NCI-H1694 (cell line): ENCODE results near the gene OR6B2.
"Not testable (repeated sequence)": the region's sequence is repeated elsewhere in the genome, so short reads cannot be mapped to it uniquely, and the experiment has no call there.

ENCODE experiments used
- DNase-seq: peaks from one replicate; lab custom pipeline; 2025; lab: John Stamatoyannopoulos, UW

The OR6B2 gene

GRCh38 chr2:240030379-240031094, at the start of gene OR6B2:
OR6B2 (minus strand) TSS chr2:240030429; CDS start chr2:240030429, 0 bp downstream.
- no peak for DNase-seq

GRCh38 chr2:240078631-240079030, 48.4 kb upstream of the OR6B2 start:
- DNase-seq: no peak

GRCh38 chr2:240077442-240077841, 47.2 kb upstream of the OR6B2 start:
- no peak for DNase-seq

DNA sequence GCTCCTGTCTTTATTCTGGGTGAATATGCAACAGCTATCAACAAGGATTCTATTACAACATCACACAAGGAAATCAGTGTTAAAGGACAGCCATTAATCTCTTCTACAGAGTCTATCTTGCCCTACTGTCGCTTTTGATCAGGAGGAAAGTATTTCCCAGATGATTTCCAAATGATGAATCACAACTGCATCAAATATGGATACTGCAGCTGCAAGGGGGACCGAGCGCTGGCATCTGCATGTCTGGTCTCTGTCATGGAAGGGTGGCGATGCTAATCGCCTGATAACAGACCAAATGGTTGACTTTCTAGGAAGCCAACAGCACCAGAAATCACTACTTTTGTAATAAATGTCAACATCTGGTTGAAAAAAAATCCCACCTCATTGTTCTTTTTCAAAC, 44.3 kb upstream of the OR6B2 start:
- no peak for DNase-seq

GRCh38 chr2:240070907-240071306, 40.7 kb upstream of the OR6B2 start:
- DNase-seq: no peak

DNA sequence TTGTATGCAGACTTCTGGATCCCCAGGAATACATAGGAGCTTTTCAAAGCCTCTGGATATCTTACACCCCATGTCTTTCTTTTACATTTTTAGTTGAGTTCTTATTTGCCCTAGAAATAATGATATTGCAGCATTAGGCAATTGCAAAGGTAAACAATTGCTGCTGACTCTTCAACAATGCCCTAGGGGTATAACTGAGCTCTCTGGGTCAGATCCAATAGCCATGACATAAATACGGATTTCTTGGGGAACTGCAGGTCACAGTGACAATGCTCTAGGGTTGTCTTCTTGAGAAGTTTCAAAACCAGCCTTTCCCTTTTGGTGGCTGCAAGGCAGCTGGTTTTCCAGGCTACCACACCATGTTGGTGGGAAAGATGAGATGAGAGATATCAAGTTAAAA, 39.6 kb upstream of the OR6B2 start:
- DNase-seq: no peak

- no peak for DNase-seq
These were observed 38.0 kb upstream of the OR6B2 start for GRCh38 chr2:240068193-240068592.

DNA sequence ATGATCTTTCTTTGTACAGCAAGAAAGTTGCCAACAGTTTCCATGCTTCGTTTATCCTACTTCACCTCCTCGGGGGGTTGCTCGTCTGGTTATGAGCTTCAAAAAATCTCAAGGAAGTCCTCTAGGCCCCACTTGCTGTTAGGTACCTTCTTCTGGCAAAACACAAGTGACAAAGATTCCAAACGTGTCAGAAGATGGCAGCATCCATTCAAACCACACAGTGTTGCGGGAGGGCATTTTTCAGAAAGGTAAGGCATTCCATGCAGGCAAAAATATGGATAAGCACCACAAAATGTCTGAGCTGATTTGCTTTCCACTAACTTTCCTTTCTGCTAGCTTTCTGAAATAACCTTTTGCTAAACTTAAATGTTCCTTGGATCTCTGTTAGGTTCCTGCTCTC, 36.3 kb upstream of the OR6B2 start:
- DNase-seq: no peak

GRCh38 chr2:240064898-240065297, 34.7 kb upstream of the OR6B2 start:
- no peak for DNase-seq

- DNase-seq: peak; percentile 77
These were observed 30.9 kb upstream of the OR6B2 start for GRCh38 chr2:240060977-240061591.

DNA sequence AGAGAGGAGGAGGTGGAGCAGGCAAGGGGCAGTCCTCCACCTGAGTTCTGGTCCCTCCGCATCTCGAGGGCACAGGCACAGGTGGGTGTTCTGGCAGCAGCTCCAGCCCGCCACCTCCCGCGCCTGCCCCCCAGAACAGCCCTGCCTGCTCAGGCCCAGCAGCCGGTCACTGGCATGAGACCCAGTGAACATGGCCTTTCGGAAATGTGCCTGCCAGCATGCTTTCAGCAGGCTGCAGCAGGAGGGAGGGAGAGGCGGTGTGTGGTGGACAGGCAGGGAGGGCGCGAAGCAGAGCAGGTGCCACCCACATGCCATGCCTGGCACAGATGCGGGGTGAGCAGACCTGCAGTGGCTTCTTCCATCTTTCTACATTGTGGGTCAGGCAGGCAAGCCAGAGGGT, 26.4 kb upstream of the OR6B2 start:
- DNase-seq: no peak

- no peak for DNase-seq
These were observed 25.1 kb upstream of the OR6B2 start for GRCh38 chr2:240055177-240055917.

DNA sequence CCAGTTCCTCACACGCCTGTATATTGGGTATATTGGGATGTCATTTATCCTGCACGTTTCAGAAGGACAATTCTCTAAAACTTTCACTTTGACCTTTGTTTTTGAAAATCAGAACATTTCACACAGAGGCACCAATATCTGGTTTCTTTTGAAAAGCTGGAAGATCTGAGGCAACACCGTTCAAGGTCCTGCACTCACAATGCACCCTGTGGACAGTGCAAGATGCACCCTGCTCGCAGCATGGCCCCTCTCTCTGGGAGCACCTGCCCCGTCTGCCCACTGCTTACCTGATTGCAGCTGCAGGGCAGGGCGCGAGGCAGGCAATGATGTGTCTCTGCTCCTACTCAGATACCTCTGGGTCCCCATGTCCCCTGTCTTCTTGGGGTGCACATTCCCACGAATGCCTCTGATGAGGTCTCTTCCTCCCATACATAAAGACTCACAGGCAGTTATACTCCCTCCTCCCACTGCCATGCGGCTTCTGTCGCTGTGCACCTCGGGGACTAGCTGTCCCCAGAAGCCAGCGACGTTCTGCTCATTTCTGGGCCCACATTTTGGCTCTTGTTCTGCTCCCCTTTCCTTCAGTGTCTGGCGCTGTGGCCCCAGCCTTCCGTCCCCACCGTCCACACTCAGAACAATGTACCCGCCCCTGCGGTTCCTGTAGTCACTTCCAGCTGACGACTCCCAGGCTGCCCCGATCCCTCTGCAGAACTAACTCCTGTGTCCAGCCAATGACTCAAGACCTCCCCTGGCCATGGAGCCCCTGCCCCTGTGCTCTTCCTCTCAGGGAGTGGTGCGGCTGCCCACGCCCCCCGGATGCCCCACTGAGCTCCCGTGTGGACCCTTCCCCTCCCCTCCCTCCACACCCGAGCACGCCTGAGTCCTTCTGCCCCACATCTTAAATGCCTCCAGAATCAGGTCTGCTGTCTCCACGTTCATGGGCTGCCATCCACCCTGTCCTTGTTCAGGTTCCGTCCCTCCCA, 23.2 kb upstream of the OR6B2 start, which contains the start of gene OR6B3:
Gene OR6B3 (minus strand): TSS at position 349 of the 983 bp plus-strand sequence.
- no peak for DNase-seq

- DNase-seq: no peak
These were observed 22.3 kb upstream of the OR6B2 start for GRCh38 chr2:240052524-240052923.

GRCh38 chr2:240051697-240052096, 21.5 kb upstream of the OR6B2 start:
- no peak for DNase-seq

- no peak for DNase-seq
These were observed 20.0 kb upstream of the OR6B2 start for GRCh38 chr2:240050278-240050677.

- DNase-seq: no peak
These were observed 18.0 kb upstream of the OR6B2 start for GRCh38 chr2:240048237-240048636.

DNA sequence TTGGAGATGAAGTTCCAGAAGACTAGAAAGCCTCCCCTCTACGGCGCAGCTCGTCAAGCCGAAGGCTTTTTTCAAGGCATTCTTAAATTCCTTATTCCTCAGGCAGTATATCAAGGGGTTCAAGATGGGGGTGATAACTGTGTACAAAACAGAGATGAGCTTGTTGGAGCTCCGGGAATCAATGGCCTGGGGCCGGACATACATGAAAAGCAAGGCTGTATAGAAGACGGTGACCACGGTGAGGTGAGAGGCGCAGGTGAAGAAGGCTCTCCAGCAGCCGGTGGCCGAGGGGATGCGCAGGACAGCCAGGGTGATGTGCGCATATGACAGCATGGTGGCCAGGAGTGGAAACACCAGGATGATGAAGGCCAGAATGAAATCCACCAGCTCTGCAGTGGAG, 14.9 kb upstream of the OR6B2 start:
- no peak for DNase-seq

- DNase-seq: not testable (repeated sequence)
These were observed 13.9 kb upstream of the OR6B2 start for GRCh38 chr2:240044096-240044495.

GRCh38 chr2:240043279-240043989, 13.2 kb upstream of the OR6B2 start:
- DNase-seq: no peak

DNA sequence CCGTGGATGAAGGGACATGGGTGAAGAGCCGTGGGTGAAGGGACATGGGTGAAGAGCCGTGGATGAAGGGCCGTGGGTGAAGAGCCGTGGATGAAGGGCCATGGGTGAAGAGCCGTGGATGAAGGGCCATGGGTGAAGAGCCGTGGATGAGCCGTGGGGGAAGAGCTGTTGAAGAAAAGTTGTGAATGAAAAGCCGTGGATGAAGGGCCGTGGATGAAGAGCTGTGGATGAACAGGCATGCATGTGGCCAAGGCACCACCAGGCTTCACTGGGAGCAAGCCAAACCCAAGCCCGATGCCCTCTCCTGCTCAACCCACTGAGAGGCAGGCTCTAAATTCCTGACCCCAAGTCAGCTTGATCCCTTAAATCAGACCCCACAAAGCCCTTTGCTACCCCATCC, 12.5 kb upstream of the OR6B2 start:
- DNase-seq: no peak
